Measurements from ENCODE around the gene PSME1. TPM values are rescaled to one million over a fixed set of nuclear protein-coding genes. Genes with fewer than 3 reads are reported as not detected.
A peak's percentile ranks its signal among the peaks of the same experiment; 100 is the strongest.

PSME1 gene
- total and polyA plus RNA-seq, 2 of the 4 experiments (the other 2 are of a cell fraction) = 42.8 to 106 TPM

DNA sequence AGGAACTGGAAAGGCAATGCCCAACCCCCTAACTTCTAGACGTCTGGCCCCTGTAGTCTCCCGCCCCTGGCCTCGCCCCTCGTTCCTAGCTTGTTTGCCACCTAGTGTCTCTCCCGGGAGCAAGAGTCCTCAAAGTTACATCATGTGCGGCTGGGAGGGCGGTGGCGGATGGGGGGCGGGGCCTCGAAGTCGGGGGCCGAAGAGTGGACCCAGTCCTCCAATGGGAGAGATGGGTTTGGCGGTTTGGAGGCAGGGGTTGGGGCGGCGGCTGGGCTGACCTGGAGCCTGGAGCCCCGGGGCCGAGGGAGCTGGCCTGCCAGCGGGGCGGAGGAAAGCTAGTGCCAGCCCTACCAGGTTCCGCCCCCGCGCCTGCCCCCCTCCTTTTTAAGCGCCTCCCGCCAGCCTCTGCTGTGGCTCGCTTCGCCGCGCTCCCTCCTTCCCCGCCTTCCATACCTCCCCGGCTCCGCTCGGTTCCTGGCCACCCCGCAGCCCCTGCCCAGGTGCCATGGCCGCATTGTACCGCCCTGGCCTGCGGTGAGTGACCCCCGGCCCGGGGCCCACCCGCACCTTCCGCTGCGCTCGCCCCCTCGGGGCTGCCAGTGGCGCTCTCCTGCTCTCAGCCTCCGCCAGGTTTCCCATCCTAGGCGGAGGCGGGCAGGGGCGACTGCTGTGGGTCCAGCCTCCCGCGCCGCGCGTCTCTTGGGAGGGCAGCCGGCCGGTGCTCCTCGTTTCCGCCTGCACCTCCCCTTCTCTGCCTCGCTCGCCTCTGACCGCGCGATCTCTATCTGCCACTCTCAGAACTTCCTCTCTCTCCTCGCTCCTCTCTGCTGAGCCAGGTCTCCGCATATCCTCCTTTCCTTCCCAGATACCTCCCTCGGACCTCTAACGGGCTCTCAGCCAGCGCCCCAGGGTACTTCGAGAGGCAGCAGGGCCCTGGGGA, 41.8 kb upstream of the PSME1 start, which contains the start of gene PCK2:
PCK2 (plus strand) TSS at position 411 of the 940 bp plus-strand sequence; CDS start at position 506, 95 bp downstream.
- Histone ChIP-seq H3K27me3 (ENCODE audit: control insufficient read depth, insufficient read depth, low read length) (no peaks in the 10 kb centered on the region), H2BK120ac (ENCODE audit: low read depth, low read length) (peak within 1 kb of the TSS; percentile 70), H3K14ac (replicated peaks; ENCODE audit: low read depth, low read length) (peak within 1 kb of the TSS; percentile 93), H3K4me1 (ENCODE audit: control insufficient read depth, insufficient read depth, low read length) (peaks cover 8% of the 10 kb centered on the region), H3K4me2 (ENCODE audit: low read depth, low read length) (peak within 1 kb of the TSS; percentile 79), H4K20me1 (ENCODE audit: insufficient read depth, low read length) (peaks cover 15% of the 10 kb centered on the region; the same call in 1 of the 2 replicates), H4K8ac (ENCODE audit: low read depth in 2 of 2, low read length in 2 of 2) (peak within 1 kb of the TSS; percentile 94 to 95), H4K91ac (ENCODE audit: insufficient read depth, low read depth, low read length) (peak within 1 kb of the TSS; percentile 96), H3K9me3 (ENCODE audit: control insufficient read depth, insufficient read depth, low read length) (no peaks in the 10 kb centered on the region), H3K56ac (ENCODE audit: extremely low read depth, insufficient read depth, low read length) (peak within 1 kb of the TSS; percentile 69; the same call in 1 of the 2 replicates), H3K9ac (ENCODE audit: low read depth, low read length) (peak within 1 kb of the TSS; percentile 91), H3K23ac (ENCODE audit: low read depth, low read length) (peak within 1 kb of the TSS; percentile 91), H2BK5ac (ENCODE audit: low read depth, low read length, poor library complexity, severe bottlenecking) (peak within 1 kb of the TSS; percentile 69), H3K27ac (ENCODE audit: insufficient read depth, low read length) (peak within 1 kb of the TSS; percentile 80), H4K5ac (ENCODE audit: low read depth, low read length) (peak within 1 kb of the TSS; percentile 47), H3K79me1 (ENCODE audit: low read depth in 1 of 2, low read length in 2 of 2) (peaks cover 16 to 36% of the 10 kb centered on the region in 2 experiments), H3K18ac (ENCODE audit: low read depth, low read length) (peak within 1 kb of the TSS; percentile 40; the same call in 1 of the 2 replicates), H3K4me3 (ENCODE audit: insufficient read depth, low read depth, low read length) (peak within 1 kb of the TSS; percentile 72), H2AK5ac (ENCODE audit: low read depth, low read length) (peak within 1 kb of the TSS; percentile 97), H3K4ac (ENCODE audit: low read depth, low read length) (peak within 1 kb of the TSS; percentile 90), H2BK20ac (ENCODE audit: low read depth, low read length) (peak within 1 kb of the TSS; percentile 85), H3K9me1 (ENCODE audit: insufficient read depth, low read length) (peaks cover 13% of the 10 kb centered on the region), H2AK9ac (replicated peaks; ENCODE audit: low read depth, low read length, poor library complexity) (peak within 1 kb of the TSS; percentile 99), H3K36me3 (ENCODE audit: control insufficient read depth, insufficient read depth, low read length) (peaks cover 11% of the 10 kb centered on the region; the same call in 1 of the 2 replicates), H2AFZ (replicated peaks; ENCODE audit: low read length, poor library complexity) (peak within 1 kb of the TSS; percentile 98), H2BK15ac (ENCODE audit: low read depth, low read length) (peak within 1 kb of the TSS; percentile 81)
- DNase-seq (peak; percentile 88), ATAC-seq (ENCODE audit: low read depth) (peak; percentile 94)
- in situ Hi-C loops (cut with MboI; ENCODE audit: low sequenced_read_pairs) (loop anchor here (5.0 to 10.0 kb wide), 2 partner anchors 37 to 119 kb away; no protein-coding TSS in a partner anchor), dilution Hi-C loops (cut with HindIII; ENCODE audit: low sequenced_read_pairs, unreplicated experiment) (no loop called here), intact Hi-C loops (cut with micrococcal nuclease) (no loop called here)
- ChIA-PET CTCF (interaction anchor here (0.7 to 3.4 kb wide), 4 partner anchors 13 to 37 kb away, joined by 3 to 15 read pairs (median 7); no protein-coding TSS in a partner anchor), POLR2A (ENCODE audit: unreplicated experiment) (interaction anchor here (0.5 to 0.7 kb wide), 3 partner anchors 43 to 227 kb away, joined by 3 to 7 read pairs (median 3); partner anchors contain the start of gene EMC9)
- 1% methylated on average over 24 of the region's 68 CpGs; no CpG with 5 or more reads in 1 of the 2 experiments for WGBS, 2 experiments (ENCODE audit: extremely low coverage in 2 of 2, insufficient read length in 1 of 2)
- TSS peak; percentile 76 for BruUV-seq (replicated peaks)
- TF ChIP-seq NFE2L2 (IDR thresholded peaks at IDR 0.05; ENCODE audit: low read depth, low read length) = no peak
- no peak for TF ChIP-seq FOS (IDR thresholded peaks at IDR 0.05; ENCODE audit: low read depth, low read length)
- no peak for TF ChIP-seq MAFK (IDR thresholded peaks at IDR 0.05; ENCODE audit: low read depth, low read length)
- TF ChIP-seq SMC3 (IDR thresholded peaks at IDR 0.05; ENCODE audit: low read depth, low read length) = no peak
- peak; percentile 89 for TF ChIP-seq POLR2A (IDR thresholded peaks at IDR 0.05; ENCODE audit: low read depth, low read length)
- TF ChIP-seq, protein P1, sequence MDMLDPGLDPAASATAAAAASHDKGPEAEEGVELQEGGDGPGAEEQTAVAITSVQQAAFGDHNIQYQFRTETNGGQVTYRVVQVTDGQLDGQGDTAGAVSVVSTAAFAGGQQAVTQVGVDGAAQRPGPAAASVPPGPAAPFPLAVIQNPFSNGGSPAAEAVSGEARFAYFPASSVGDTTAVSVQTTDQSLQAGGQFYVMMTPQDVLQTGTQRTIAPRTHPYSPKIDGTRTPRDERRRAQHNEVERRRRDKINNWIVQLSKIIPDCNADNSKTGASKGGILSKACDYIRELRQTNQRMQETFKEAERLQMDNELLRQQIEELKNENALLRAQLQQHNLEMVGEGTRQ (IDR thresholded peaks at IDR 0.05; ENCODE audit: low read depth, low read length) = no peak
- no peak for TF ChIP-seq CHD1 (IDR thresholded peaks at IDR 0.05; ENCODE audit: low read depth, low read length)
- no peak for TF ChIP-seq RCOR1 (IDR thresholded peaks at IDR 0.05; ENCODE audit: insufficient replicate concordance, low read length)
- no peak for TF ChIP-seq RFX5 (IDR thresholded peaks at IDR 0.05; ENCODE audit: low read depth, low read length)
- TF ChIP-seq CEBPB (IDR thresholded peaks at IDR 0.05; ENCODE audit: low read depth, low read length) = peak; percentile 71
- no peak for TF ChIP-seq MXI1 (IDR thresholded peaks at IDR 0.05; ENCODE audit: borderline replicate concordance, low read depth, low read length)
- TF ChIP-seq, protein P2, sequence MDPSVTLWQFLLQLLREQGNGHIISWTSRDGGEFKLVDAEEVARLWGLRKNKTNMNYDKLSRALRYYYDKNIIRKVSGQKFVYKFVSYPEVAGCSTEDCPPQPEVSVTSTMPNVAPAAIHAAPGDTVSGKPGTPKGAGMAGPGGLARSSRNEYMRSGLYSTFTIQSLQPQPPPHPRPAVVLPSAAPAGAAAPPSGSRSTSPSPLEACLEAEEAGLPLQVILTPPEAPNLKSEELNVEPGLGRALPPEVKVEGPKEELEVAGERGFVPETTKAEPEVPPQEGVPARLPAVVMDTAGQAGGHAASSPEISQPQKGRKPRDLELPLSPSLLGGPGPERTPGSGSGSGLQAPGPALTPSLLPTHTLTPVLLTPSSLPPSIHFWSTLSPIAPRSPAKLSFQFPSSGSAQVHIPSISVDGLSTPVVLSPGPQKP (IDR thresholded peaks at IDR 0.05; ENCODE audit: borderline replicate concordance, low read depth, low read length) = no peak

All from IMR-90 (cell line).